ENCODE data around the gene CCNE1. TPM values are rescaled to one million over a fixed set of nuclear protein-coding genes. Genes with fewer than 3 reads are reported as not detected.

CCNE1 gene
- total RNA-seq, 1 donor from 2014 or later, result 16.5 TPM

DNA sequence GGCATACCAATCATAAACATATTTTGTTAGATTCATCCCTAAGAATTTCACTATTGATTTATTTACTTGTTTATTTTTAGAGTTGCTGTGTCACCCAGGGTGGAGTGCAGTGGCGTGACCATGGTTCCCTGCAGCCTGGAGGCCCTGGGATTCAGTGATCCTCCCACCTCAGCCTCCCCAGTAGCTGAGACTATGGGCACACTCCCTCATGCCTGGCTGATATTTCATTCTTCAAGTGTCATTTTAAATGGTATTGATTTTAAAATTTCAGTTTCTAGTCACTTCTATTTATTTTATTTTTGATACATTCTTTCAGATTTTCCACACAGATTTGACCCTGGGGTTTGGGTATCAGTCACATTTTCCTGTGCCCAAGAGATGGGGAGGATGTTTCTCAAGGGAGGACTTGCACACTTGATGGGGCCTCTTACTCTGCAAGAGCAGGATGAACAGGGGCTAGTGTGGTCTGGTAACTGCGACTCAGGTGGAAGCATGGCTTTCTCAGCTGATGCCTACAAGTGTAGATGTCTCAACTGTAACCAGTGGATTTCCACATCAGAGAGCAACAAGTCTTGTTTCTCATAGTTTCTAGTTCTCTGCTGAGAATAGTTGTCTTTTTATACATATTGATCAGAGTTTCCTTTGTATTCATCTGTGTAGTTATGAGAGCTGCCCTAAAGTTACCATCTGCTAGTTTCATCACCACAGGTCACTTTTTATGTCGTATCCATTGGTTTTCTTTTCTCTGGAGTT lies 40.2 kb downstream of the CCNE1 start:
- no peaks in the 10 kb centered on the region for H3K9me3 Mint-ChIP-seq (ENCODE audit: low read depth)

GRCh38 chr19:29854033-29854432 lies 42.2 kb downstream of the CCNE1 start:
- Mint-ChIP-seq H3K27me3 (peaks cover 4% of the 10 kb centered on the region), H3K4me3 (ENCODE audit: low read depth) (no peak overlapping the region), H3K27ac (no peak overlapping the region), H3K36me3 (ENCODE audit: insufficient read depth) (no peaks in the 10 kb centered on the region), H3K4me1 (ENCODE audit: low read depth) (no peaks in the 10 kb centered on the region), H3K9me3 (ENCODE audit: low read depth) (no peaks in the 10 kb centered on the region)
- TF ChIP-seq CTCF (IDR thresholded peaks at IDR 0.05; ENCODE audit: unreplicated experiment), result no peak
- DNase-seq (ENCODE audit: low spot score, unreplicated experiment), result no peak

More for the DNA sequence above, 40.2 kb downstream of the CCNE1 start:
- DNase-seq (ENCODE audit: low spot score, unreplicated experiment), result no peak
- Mint-ChIP-seq H3K27me3 (peaks cover 11% of the 10 kb centered on the region), H3K4me1 (ENCODE audit: low read depth) (no peaks in the 10 kb centered on the region), H3K4me3 (ENCODE audit: low read depth) (no peak overlapping the region), H3K36me3 (ENCODE audit: insufficient read depth) (no peaks in the 10 kb centered on the region), H3K27ac (no peak overlapping the region)
- TF ChIP-seq CTCF (IDR thresholded peaks at IDR 0.05; ENCODE audit: unreplicated experiment), result no peak

DNA sequence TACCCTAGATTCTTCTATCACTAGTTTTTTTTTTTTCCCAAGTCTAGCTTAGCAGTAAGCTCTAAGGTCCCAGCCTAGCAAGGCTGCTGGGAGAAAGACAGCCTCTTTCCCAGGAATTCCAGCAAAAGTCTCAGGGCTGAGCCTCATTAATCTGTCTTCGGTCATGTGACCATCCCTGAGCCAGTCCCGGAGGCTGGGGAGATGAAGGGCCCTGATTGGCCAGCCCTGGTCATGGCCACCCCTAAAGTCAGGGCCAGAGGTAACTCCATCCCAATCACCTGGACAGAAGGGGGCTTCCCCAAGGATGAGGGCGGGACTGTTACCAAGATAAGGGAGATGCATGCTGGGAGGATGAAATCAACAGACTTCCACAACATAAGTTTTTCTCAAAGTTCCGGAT lies 43.3 kb downstream of the CCNE1 start:
- no peak for DNase-seq (ENCODE audit: low spot score, unreplicated experiment)
- Mint-ChIP-seq H3K9me3 (ENCODE audit: low read depth) (no peaks in the 10 kb centered on the region), H3K27ac (no peak overlapping the region), H3K4me1 (ENCODE audit: low read depth) (no peaks in the 10 kb centered on the region), H3K27me3 (no peaks in the 10 kb centered on the region), H3K4me3 (ENCODE audit: low read depth) (no peak overlapping the region), H3K36me3 (ENCODE audit: insufficient read depth) (no peaks in the 10 kb centered on the region)
- no peak for TF ChIP-seq CTCF (IDR thresholded peaks at IDR 0.05; ENCODE audit: unreplicated experiment)

DNA sequence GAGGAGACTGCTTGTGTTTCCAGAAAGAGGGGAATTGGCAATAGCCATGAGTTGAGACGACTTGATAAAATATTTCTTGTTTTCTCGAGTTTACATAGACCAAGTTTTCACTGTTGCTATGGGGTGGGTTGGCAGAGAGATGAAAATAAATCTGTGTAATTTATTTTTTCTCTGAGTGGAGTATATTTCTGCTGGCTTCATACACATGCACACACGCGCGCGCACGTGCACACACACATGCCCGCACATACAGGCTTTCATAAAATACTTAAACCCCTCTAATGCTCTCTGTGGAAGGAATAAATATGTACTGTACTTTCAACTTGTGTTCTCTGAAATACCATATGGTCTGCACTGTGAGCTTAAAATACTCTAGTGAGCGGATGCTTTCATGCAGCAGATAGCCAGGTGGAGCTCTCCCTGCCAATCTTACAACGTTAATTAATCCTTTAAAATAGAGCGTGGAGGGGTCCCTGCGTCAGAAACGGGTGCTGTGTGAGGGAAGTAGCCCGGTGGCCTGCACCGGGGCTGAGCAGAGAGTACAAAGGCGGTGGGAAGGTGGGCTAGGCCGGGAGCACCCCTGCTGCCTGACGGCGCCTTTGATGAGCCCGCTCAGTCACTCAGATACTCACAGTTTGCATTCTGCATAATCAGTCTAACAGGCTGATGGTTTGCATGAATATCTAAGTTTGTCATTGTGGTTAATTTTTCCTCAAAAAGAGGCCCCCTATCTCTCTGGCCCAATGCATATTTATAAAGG lies 44.1 kb downstream of the CCNE1 start:
- H3K27ac Mint-ChIP-seq, result no peak overlapping the region
- no peaks in the 10 kb centered on the region for H3K9me3 Mint-ChIP-seq (ENCODE audit: low read depth)

More for the DNA sequence above, 44.1 kb downstream of the CCNE1 start:
- H3K36me3 Mint-ChIP-seq (ENCODE audit: insufficient read depth), result no peaks in the 10 kb centered on the region
- no peak for DNase-seq (ENCODE audit: low spot score, unreplicated experiment)
- no peaks in the 10 kb centered on the region for H3K4me1 Mint-ChIP-seq (ENCODE audit: low read depth)
- H3K4me3 Mint-ChIP-seq (ENCODE audit: low read depth), result no peak overlapping the region
- H3K27me3 Mint-ChIP-seq, result no peaks in the 10 kb centered on the region
- TF ChIP-seq CTCF (IDR thresholded peaks at IDR 0.05; ENCODE audit: unreplicated experiment), result no peak

Measured in progenitor cell of endocrine pancreas (in vitro differentiated cells).